Ovary (tissue), 9 donors: Measurements from ENCODE around the gene XYLT1. TPM values are rescaled to one million over a fixed set of nuclear protein-coding genes. Genes with fewer than 3 reads are reported as not detected.

ENCODE experiments used
- DNase-seq, 5 donors: peaks; one replicate each; pipeline ENCODE4 v3.0.0-alpha.2; 2019 to 2020
- H3K27ac ChIP-seq, 2 donors: fragments of 200-600 bp; one replicate each; pipeline versions ENCODE4 v1.5.1 to v1.8.0; 2019 to 2022
- H3K27me3 ChIP-seq: fragments of 200-600 bp; one replicate; pipeline ENCODE4 v1.8.0; 2022
- H3K36me3 ChIP-seq: fragments of 200-600 bp; sonication (generic); one replicate; pipeline ENCODE4 v1.5.1; 2019
- H3K4me1 ChIP-seq: one replicate; pipeline ENCODE4 v1.8.1; 2013; ENCODE audit warnings: mild to moderate bottlenecking, moderate library complexity; ENCODE audit not compliant: insufficient read depth
- H3K4me3 ChIP-seq: fragments of 200-600 bp; sonication (generic); one replicate; pipeline ENCODE4 v1.5.1; 2017
- H3K9me3 ChIP-seq, 2 donors: fragments of 200-600 bp in 1 of 2; sonication (generic) in 1 of 2; one replicate each; pipeline versions ENCODE4 v1.5.1 to v1.8.1; 2013 to 2019; ENCODE audit warnings: mild to moderate bottlenecking in 1 of 2, moderate library complexity in 1 of 2
- EP300 ChIP-seq: sonication (generic); formaldehyde crosslinking; IDR thresholded peaks from one replicate; pipeline ENCODE4 v1.6.1; 2017; ENCODE audit warnings: antibody characterized with exemption
- POLR2A ChIP-seq: fragments of 450-650 bp; IDR thresholded peaks from one replicate; pipeline ENCODE4 v1.6.1; 2017; ENCODE audit warnings: antibody characterized with exemption, mild to moderate bottlenecking, moderate library complexity
- WGBS, 3 donors: extraction: QIAGEN DNeasy Blood & Tissue Kit in 1 of 3; methylation state at CpG; one replicate each; pipeline versions ENCODE4 v1.1.5 to v1.1.7; 2013 to 2017; 5-methylcytosine and 5-hydroxymethylcytosine counted together
- intact Hi-C, 4 donors: fragments of 100-400 bp; cut with DNase I; formaldehyde crosslinking; loops; one replicate each; pipeline versions ENCODE4 v1.11.0 to v1.15.1; 2022 to 2023
- polyA plus RNA-seq, 2 donors: library from polyadenylated mRNA; stranded (reverse); fragments of 200-250 nt in 1 of 2; fragments of 350-450 nt in 1 of 2; fragmentation: Illumina TruSeq in 1 of 2; extraction: RNeasy Lipid Tissue Mini Kit (QIAGEN cat#74804) in 1 of 2; gene quantifications; one replicate each; pipeline ENCODE4 v1.2.3, GENCODE V29; 2013 to 2014
- total RNA-seq, 7 donors: library from RNA; depleted of rRNA in 2 of 7; stranded (reverse); fragments of >200 nt in 2 of 7; fragmentation: NEBNext Ultra II Directional in 3 of 7; extraction: Animal tissue kit (Norgen Biotek cat#: 25700) in 3 of 7; gene quantifications; one replicate each; pipeline versions ENCODE4 v1.1.0 to v1.2.4, GENCODE V29; 2016 to 2023
- TF ChIP-seq, protein P1 (sequence below), 3 donors: fragments of 450-650 bp in 2 of 3; fragments of 200-600 bp in 1 of 3; IDR thresholded peaks; one replicate each; pipeline versions ENCODE4 v1.5.1 to v1.8.0; 2016 to 2022; ENCODE audit warnings: antibody characterized with exemption in 3 of 3, mild to moderate bottlenecking in 1 of 3
- donor health status: DM: no; HTN: no; CAD: no; lungs with moderate emphysema.
- donor health status: DM: no; HTN: no; CAD: no.
- donor health status: Bipolar disorder and iron deficiency.
- donor health status: DM: yes; HTN: yes; CAD: no.
- donor health status: DM: no; HTN: no; CAD: no.
- donor health status: DM: yes; HTN: yes; CAD: no.

Gene XYLT1
- total and polyA plus RNA-seq, 9 donors, result 3.2 to 38.0 (median 17.3) TPM

DNA sequence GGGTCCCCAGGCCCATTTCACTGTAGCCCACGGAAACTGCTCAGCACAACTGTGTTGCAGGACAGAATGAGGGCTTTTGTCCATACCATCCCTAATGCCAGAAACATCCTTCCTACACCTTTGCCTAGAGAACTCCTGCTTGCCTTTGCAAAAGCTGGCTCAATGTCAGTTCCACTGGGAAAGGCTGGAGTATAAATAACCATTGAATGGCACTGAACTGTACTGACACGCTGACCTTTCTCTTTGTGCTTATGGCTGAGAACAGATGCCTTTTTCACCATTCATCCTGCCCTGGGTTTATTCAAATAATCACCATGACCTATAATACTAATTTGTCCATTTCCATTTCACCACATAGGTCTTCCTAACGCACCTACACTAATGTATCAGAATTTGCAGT lies 300.3 kb downstream of the XYLT1 start:
- Histone ChIP-seq H3K9me3 (no peaks in the 10 kb centered on the region), H3K36me3 (no peaks in the 10 kb centered on the region), H3K4me3 (no peak overlapping the region), H3K27me3 (no peaks in the 10 kb centered on the region), H3K27ac (no peak overlapping the region), H3K4me1 (no peaks in the 10 kb centered on the region)
- intact Hi-C loops, result no loop called here
- TF ChIP-seq POLR2A (no peak), EP300 (no peak)
- TF ChIP-seq, protein P1, sequence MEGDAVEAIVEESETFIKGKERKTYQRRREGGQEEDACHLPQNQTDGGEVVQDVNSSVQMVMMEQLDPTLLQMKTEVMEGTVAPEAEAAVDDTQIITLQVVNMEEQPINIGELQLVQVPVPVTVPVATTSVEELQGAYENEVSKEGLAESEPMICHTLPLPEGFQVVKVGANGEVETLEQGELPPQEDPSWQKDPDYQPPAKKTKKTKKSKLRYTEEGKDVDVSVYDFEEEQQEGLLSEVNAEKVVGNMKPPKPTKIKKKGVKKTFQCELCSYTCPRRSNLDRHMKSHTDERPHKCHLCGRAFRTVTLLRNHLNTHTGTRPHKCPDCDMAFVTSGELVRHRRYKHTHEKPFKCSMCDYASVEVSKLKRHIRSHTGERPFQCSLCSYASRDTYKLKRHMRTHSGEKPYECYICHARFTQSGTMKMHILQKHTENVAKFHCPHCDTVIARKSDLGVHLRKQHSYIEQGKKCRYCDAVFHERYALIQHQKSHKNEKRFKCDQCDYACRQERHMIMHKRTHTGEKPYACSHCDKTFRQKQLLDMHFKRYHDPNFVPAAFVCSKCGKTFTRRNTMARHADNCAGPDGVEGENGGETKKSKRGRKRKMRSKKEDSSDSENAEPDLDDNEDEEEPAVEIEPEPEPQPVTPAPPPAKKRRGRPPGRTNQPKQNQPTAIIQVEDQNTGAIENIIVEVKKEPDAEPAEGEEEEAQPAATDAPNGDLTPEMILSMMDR (IDR thresholded peaks at IDR 0.05), result no peak
- no peak for DNase-seq
- 94 to 95% (median 94%) methylated on average over 3 of the region's 3 CpGs for WGBS, 3 donors

DNA sequence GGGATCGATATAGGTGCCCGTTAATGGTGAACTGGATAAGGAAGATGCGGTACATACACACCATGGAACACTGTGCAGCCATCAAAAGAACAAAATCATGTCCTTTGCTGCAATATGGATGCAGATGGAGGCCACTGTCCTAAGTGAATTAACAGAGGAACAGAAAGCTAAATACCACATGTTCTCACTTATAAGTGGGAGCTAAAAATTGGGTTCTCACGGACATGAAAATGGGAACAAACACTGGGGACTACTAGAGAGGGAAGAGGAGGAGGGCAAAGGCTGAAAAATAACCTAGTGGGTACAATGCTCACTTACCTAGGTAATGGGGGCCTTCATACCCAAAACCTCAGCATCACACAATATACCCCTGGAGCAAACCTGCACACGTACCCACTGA lies 302.6 kb downstream of the XYLT1 start:
- Histone ChIP-seq H3K9me3 (no peaks in the 10 kb centered on the region), H3K36me3 (no peaks in the 10 kb centered on the region), H3K27ac (no peak overlapping the region), H3K27me3 (no peaks in the 10 kb centered on the region), H3K4me3 (no peak overlapping the region), H3K4me1 (no peaks in the 10 kb centered on the region)
- DNase-seq, result no peak
- no peak for TF ChIP-seq EP300
- no peak for TF ChIP-seq POLR2A
- TF ChIP-seq, protein P1 (IDR thresholded peaks at IDR 0.05), result no peak
- WGBS, 3 donors, result 95 to 98% (median 97%) methylated on average over 5 of the region's 5 CpGs
- intact Hi-C loops, result no loop called here

DNA sequence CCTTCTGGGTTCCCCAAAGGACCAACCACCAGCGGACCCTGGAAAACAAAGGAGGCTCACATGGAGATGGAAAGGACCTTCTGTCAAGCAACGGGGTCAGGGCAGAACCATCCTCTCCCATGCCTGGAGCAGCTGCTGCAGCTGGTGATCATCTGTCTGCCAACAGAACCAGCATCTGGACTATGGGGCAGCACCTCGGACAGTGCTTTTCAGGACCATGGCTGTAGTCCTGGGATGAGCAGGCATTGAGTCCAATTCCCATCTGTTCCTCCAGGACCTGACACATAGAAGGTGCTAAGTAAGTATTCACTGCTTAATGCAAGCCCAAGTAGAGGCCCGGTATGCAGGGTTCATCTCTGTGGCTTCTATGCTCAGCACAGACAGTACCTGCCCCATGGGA lies 304.7 kb downstream of the XYLT1 start:
- Histone ChIP-seq H3K9me3 (no peaks in the 10 kb centered on the region), H3K27me3 (no peaks in the 10 kb centered on the region), H3K4me3 (no peak overlapping the region), H3K27ac (no peak overlapping the region), H3K36me3 (no peaks in the 10 kb centered on the region), H3K4me1 (no peaks in the 10 kb centered on the region)
- TF ChIP-seq, protein P1 (IDR thresholded peaks at IDR 0.05), result no peak
- TF ChIP-seq EP300, result no peak
- no peak for TF ChIP-seq POLR2A
- WGBS, 3 donors, result 71 to 79% (median 73%) methylated on average over 4 of the region's 4 CpGs
- DNase-seq, result no peak
- intact Hi-C loops, result no loop called here

DNA sequence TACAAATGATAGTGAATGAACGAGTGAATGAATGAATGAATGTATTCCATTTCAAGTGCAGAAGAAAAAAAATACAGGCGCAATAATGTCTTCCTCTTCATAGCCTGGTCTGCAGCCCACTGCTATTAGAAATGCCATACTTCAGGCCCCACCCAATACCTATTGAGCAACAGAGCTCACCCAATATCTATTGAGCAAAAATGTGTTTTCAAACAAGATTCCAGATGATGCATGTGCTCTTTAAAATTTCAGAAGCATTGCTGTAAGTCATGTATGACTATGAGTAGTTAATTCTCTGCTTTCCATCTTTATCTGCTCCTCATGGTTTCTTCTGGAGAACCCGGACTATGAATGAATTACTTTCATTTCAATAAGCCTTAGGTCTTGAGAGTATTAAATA lies 308.2 kb downstream of the XYLT1 start:
- Histone ChIP-seq H3K36me3 (no peaks in the 10 kb centered on the region), H3K9me3 (no peaks in the 10 kb centered on the region), H3K4me1 (no peaks in the 10 kb centered on the region), H3K4me3 (no peak overlapping the region), H3K27me3 (no peaks in the 10 kb centered on the region), H3K27ac (no peak overlapping the region)
- no peak for DNase-seq
- intact Hi-C loops, result no loop called here
- 94 to 98% (median 94%) methylated on average over 3 of the region's 3 CpGs for WGBS, 3 donors
- TF ChIP-seq, protein P1 (IDR thresholded peaks at IDR 0.05), result no peak
- TF ChIP-seq POLR2A (no peak), EP300 (no peak)
